ENCODE results near the gene MEGF10.

The MEGF10 gene

DNA sequence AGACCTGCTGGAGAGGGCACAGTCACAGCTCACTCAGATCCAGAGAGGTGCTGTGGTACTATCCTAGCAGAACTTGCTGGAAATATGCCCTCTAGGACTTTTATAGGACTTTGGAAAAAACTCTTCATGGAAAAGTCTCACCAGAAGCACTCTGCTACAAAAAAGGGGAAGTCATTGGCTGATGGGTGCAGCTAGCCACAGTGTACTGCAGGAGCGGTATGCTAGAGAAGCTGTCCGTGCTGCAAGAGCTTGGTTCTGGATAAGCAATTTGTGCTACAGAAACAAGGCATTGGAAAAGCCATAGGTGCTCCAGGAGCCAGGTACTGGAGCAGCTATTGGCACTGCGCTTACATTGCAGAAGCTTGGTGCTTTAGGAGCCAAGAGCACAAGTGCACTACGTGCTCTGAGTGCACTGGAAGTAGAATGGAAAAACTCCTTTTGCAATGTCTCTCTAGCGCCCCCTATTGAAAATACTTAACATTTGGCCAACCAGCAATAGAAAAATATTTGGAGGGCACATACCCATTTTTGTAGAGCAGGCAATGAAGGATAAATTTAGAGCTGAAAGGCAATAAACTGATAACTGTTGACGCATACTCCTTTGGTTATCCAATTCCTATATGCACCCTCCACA, 83.4 kb downstream of the MEGF10 start:
- H3K27ac ChIP-seq (ENCODE audit: low read depth, low read length, poor library complexity, severe bottlenecking): no peak overlapping the region
- peaks cover 3% of the 10 kb centered on the region; the same call in 1 of the 2 replicates for H3K9me3 ChIP-seq (ENCODE audit: low read length)
- no peaks in the 10 kb centered on the region for H4K20me1 ChIP-seq (ENCODE audit: insufficient read depth, low read length)
- no peak overlapping the region for H3K4me2 ChIP-seq (ENCODE audit: low read length)
- H2AFZ ChIP-seq (ENCODE audit: low read length): no peak overlapping the region
- no peaks in the 10 kb centered on the region for H3F3A ChIP-seq (ENCODE audit: insufficient read depth, low read length)
- no peaks in the 10 kb centered on the region for H3K36me3 ChIP-seq (ENCODE audit: insufficient read depth, low read length)
- no peaks in the 10 kb centered on the region for H3K79me2 ChIP-seq (ENCODE audit: insufficient read depth, low read length)
- no peaks in the 10 kb centered on the region for H3K9me2 ChIP-seq (ENCODE audit: low read depth, low read length)
- no peaks in the 10 kb centered on the region for H3K27me3 ChIP-seq (ENCODE audit: insufficient read depth, low read length)
- TF ChIP-seq, protein P1, sequence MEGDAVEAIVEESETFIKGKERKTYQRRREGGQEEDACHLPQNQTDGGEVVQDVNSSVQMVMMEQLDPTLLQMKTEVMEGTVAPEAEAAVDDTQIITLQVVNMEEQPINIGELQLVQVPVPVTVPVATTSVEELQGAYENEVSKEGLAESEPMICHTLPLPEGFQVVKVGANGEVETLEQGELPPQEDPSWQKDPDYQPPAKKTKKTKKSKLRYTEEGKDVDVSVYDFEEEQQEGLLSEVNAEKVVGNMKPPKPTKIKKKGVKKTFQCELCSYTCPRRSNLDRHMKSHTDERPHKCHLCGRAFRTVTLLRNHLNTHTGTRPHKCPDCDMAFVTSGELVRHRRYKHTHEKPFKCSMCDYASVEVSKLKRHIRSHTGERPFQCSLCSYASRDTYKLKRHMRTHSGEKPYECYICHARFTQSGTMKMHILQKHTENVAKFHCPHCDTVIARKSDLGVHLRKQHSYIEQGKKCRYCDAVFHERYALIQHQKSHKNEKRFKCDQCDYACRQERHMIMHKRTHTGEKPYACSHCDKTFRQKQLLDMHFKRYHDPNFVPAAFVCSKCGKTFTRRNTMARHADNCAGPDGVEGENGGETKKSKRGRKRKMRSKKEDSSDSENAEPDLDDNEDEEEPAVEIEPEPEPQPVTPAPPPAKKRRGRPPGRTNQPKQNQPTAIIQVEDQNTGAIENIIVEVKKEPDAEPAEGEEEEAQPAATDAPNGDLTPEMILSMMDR (IDR thresholded peaks at IDR 0.05; ENCODE audit: low read length): peak; percentile 39; the same call in 1 of the 2 replicates
- TF ChIP-seq EZH2 (IDR thresholded peaks at IDR 0.05; ENCODE audit: borderline replicate concordance, low read length): no peak
- no peak overlapping the region for H3K4me3 ChIP-seq (ENCODE audit: low read depth, low read length, poor library complexity, severe bottlenecking)
- no peaks in the 10 kb centered on the region for H3K4me1 ChIP-seq (ENCODE audit: insufficient read depth, low read length, severe bottlenecking)
- no peak overlapping the region for H3K9ac ChIP-seq (ENCODE audit: low read length)

DNA sequence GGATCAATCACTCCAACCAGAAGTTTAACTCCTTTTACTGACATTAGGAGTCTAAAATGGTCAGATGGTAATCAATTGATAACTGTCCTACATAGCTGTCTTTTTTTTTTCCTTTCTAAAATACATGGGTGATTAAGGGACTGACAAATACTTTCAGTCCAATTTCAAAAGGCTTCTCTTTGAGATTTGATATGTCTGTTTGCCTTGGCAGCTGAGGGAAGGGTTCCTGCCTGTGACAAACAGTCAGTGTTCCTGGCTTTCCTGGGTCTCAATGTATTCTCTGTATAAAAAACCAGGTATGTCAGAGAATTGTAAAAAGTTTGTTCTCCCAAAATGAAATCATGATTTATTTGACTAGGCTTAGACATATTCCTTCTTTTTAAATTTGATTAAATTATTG, 84.5 kb downstream of the MEGF10 start:
- no peak overlapping the region for H3K4me3 ChIP-seq (ENCODE audit: low read depth, low read length, poor library complexity, severe bottlenecking)
- no peaks in the 10 kb centered on the region for H3K9me2 ChIP-seq (ENCODE audit: low read depth, low read length)

DNA sequence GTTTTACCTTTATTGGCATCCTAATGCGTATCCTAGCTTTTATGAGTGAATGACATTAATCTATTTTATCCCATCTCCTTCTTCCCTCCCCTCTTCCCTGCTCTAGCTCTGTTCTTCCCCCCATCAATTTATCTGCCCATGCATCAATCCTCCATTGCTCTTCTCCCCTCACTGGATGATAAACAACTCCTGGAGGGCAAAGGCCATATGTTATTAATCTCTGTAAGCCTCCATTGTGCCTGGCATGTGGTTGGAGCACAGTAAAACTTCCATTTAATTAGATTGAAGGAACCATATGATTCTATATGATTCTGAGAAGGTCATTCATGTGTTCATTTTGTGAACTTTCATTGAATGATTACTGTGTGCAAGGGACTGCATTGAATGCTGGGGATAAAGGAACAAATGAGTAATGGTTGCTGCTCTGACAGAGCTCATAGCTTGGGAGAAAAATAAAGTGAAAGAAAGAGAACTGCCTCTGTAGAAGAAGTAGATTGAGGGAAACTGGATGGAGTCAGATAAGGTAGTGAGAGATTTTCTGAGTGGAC, 85.0 kb downstream of the MEGF10 start:
- Histone ChIP-seq H3K4me3 (ENCODE audit: low read depth, low read length, poor library complexity, severe bottlenecking) (no peak overlapping the region), H3K9ac (ENCODE audit: low read length) (no peak overlapping the region), H3K4me2 (ENCODE audit: low read length) (no peak overlapping the region), H3K79me2 (ENCODE audit: insufficient read depth, low read length) (no peaks in the 10 kb centered on the region), H3K4me1 (ENCODE audit: insufficient read depth, low read length, severe bottlenecking) (no peaks in the 10 kb centered on the region), H3K36me3 (ENCODE audit: insufficient read depth, low read length) (no peaks in the 10 kb centered on the region), H4K20me1 (ENCODE audit: insufficient read depth, low read length) (no peaks in the 10 kb centered on the region), H3K27ac (ENCODE audit: low read depth, low read length, poor library complexity, severe bottlenecking) (no peak overlapping the region), H3K9me3 (ENCODE audit: low read length) (peaks cover 3% of the 10 kb centered on the region; the same call in 1 of the 2 replicates), H3K27me3 (ENCODE audit: insufficient read depth, low read length) (no peaks in the 10 kb centered on the region), H3K9me2 (ENCODE audit: low read depth, low read length) (no peaks in the 10 kb centered on the region), H2AFZ (ENCODE audit: low read length) (no peak overlapping the region), H3F3A (ENCODE audit: insufficient read depth, low read length) (no peaks in the 10 kb centered on the region)
- TF ChIP-seq EZH2 (IDR thresholded peaks at IDR 0.05; ENCODE audit: borderline replicate concordance, low read length): no peak
- TF ChIP-seq, protein P1 (IDR thresholded peaks at IDR 0.05; ENCODE audit: low read length): no peak

More for the DNA sequence above, 84.5 kb downstream of the MEGF10 start:
- no peaks in the 10 kb centered on the region for H3K27me3 ChIP-seq (ENCODE audit: insufficient read depth, low read length)
- H3K9ac ChIP-seq (ENCODE audit: low read length): no peak overlapping the region
- no peaks in the 10 kb centered on the region for H4K20me1 ChIP-seq (ENCODE audit: insufficient read depth, low read length)
- no peaks in the 10 kb centered on the region for H3F3A ChIP-seq (ENCODE audit: insufficient read depth, low read length)
- peaks cover 3% of the 10 kb centered on the region; the same call in 1 of the 2 replicates for H3K9me3 ChIP-seq (ENCODE audit: low read length)
- H2AFZ ChIP-seq (ENCODE audit: low read length): no peak overlapping the region
- no peaks in the 10 kb centered on the region for H3K79me2 ChIP-seq (ENCODE audit: insufficient read depth, low read length)
- H3K4me2 ChIP-seq (ENCODE audit: low read length): no peak overlapping the region
- H3K4me1 ChIP-seq (ENCODE audit: insufficient read depth, low read length, severe bottlenecking): no peaks in the 10 kb centered on the region
- no peaks in the 10 kb centered on the region for H3K36me3 ChIP-seq (ENCODE audit: insufficient read depth, low read length)
- H3K27ac ChIP-seq (ENCODE audit: low read depth, low read length, poor library complexity, severe bottlenecking): no peak overlapping the region
- TF ChIP-seq, protein P1 (IDR thresholded peaks at IDR 0.05; ENCODE audit: low read length): no peak
- TF ChIP-seq EZH2 (IDR thresholded peaks at IDR 0.05; ENCODE audit: borderline replicate concordance, low read length): no peak
